HG02610 (cell line): ENCODE results near the gene REG4.
"Not testable (repeated sequence)": the region's sequence is repeated elsewhere in the genome, so short reads cannot be mapped to it uniquely, and the experiment has no call there.

ENCODE experiments used
- ATAC-seq: cut with Tn5 transposase; IDR thresholded peaks from one replicate; pipeline ENCODE4 v1.9.1; 2021; ENCODE audit warnings: mild to moderate bottlenecking, moderate library complexity; ENCODE audit not compliant: unreplicated experiment

Gene REG4

GRCh38 chr1:119808972-119809550 is 2.2 kb downstream of the REG4 start:
- ATAC-seq = peak; percentile 83

DNA sequence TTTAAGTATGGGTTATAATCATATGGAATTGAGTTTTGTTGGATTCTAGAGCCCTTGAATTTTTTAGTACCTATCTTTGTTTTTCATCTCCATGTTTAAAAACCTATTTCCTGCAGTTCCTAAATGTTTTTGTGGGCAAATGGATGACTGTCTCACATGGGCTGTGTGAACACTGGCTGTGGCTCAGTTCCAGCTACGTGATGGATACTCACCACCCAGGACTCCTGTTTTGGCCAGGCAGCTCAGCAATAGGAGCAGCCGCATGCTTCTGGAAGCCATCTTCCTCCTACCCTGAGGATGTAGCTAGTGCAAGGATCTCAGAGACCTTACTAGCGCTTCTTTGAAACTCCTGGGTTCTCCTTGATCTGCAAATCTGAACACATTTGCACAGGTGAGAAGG is 2.8 kb downstream of the REG4 start:
- no peak for ATAC-seq

DNA sequence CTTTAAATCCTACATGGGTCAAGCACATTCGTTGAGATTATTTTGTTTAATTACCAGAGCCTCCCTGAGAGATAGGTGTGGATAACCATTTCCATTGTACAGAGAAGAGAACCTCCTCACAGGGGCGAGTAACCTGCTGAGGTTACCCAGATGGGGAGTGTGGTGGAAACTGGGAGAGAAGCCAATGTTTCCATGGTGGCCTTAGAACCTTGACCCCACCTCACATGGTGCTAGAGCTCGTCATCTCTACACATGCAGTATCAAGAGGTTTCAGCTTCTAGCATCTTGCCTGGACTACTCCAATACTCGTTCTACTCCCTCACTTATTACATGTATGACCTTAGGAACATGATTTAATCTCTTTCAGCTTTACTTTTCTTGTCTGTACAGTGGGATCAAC is 4.8 kb downstream of the REG4 start:
- no peak for ATAC-seq

DNA sequence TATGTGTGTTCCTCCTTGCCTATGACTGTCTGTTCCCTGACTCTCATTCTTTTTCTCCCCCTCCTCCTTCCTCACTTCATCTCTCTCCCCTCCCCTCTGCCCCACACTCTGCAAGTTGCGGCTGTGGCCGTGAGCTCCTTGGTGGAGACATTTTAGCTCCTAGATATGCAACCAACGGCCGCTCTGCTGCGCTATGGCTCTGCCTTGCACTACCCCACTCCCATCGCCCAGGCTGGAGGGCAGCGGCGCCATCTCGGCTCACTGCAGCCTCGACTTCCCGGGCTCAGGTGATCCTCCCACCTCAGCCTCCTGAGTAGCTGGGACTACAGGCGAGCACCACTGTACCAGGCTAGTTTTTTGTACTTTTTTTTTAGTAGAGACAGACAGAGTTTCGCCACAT is 5.5 kb downstream of the REG4 start:
- no peak for ATAC-seq

DNA sequence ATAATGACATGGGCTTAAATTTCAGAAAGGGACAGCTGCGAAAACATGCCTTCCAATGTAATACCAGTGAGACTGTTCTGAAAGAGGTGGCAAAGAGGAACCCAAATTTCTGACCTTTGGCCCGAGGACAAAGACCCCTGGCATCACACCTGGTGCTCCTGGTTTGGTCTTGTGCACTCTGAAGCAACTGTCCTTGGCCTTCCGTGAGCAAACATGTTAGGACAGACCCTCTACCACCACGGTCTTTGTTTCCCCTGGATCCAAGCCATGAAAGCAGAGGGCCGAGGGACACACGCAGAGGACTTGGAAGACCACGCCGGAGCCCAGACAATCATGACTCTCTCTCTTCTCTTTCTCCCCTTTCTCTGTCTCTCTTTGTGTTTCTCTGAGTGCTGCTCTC is 6.0 kb downstream of the REG4 start:
- no peak for ATAC-seq

DNA sequence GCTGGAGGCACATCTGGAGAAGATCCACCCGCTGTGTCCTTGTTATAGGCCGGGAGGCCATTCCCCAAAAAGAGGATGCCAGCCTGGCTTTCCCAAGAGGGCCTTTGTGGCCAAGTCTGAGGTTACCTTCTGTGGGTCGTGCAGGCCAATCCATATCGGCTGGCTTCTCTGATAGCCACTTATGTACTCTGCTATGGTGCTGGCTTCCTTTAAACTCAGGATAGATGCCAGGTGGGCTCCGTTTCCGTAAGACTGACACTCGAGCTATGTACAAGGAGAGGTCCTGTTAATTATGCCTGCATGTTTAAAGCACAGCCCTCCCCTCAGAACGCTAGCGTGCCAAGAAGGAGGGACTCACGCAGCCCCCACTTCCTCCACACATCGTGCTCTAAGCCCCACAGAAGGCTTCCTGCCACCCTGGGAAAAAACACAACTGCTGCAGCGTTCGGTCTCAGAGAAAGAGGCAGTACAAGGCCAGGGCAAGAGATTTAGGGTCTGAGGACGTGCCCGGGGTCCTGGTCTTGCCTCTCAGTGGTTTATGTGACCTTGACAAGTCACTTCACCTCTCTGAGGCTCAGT is 11.6 kb downstream of the REG4 start:
- ATAC-seq = no peak

DNA sequence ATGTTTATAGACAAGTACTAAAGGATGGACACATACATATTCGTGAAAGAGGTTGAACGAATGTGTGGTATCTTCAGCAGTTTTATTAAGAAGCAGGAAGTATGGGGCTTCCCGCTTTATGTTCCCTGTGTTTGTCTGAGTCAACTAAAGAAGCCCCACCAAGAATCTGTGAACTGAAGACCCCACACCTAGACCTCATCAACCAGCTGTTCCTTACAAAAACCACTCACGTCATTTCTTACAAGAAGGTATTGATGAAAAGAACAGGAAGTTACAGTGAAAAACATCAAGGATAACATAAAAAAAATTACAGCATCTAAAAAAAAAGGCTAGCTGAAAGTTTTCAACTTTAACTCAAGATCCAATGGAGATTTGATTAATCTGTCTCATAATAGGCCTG is 12.3 kb downstream of the REG4 start:
- no peak for ATAC-seq

DNA sequence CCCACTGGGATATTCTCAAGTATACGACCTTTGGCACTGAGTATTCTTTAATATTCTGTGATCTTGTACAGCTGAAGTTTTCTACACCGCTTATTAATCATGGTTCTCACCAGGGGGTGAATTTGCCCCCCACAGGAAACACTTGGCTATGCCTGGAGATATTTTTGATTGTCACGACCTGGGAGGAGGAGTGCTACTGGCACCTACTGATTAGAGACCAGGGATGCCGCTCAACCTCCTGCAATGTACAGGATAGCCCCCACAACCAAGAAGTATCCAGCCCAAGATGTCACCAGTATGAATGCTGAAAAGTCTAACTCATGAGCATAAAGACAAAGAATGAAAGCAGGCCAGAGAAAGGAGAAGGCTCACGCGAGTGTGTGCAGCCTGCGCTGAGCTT is 13.7 kb downstream of the REG4 start:
- ATAC-seq = no peak

GRCh38 chr1:119797162-119797561 is 14.1 kb downstream of the REG4 start:
- ATAC-seq = no peak

DNA sequence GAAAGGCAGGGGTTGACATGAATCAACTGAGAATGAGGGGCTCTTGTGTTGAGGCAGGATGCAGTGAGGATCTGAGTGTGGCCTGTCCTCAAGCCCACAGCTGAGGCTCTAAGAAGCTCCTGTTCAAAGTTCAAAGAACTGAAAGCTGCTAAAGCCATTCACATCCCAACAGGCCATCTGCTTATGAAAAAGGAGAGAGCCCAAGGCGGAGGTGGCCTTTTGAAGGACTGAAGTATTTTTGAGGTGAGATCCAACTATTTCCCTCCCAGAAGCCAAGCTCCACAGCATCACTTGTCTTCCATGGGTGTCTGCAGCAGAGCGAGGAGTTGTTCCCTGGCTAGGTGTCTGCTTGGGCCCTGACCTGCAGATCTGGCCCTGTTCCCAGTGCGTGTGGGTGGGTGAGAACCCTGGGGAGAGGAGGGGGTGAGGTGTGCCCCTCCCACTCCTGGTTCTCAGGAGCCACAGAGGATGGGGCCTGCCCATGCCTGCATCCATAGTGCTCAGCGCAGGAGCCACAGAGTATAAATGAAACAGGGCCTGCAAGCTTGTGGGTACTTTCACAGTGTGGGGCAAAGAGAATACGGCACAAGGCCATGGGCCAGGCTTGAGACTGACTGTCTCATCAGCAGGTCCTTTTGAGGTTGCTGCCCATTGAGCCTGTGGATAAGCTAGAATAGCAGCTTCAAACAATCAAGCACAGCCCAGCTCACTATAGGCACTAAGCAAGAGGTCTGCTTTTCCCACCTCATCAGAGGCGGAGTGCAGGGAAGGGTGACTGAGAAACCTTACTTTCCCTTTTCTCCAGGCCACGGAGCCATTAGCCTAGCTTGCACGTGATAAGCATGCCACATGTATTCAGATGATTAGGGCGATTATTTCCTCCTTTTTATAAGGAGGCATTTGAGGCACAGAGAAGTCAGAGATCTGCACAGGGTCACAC is 15.7 kb downstream of the REG4 start:
- no peak for ATAC-seq

GRCh38 chr1:119794876-119795240 is 16.4 kb downstream of the REG4 start:
- ATAC-seq = no peak

GRCh38 chr1:119794230-119794875 is 16.9 kb downstream of the REG4 start:
- ATAC-seq = no peak

- no peak for ATAC-seq
Observed at GRCh38 chr1:119791377-119791776, 19.9 kb downstream of the REG4 start.

DNA sequence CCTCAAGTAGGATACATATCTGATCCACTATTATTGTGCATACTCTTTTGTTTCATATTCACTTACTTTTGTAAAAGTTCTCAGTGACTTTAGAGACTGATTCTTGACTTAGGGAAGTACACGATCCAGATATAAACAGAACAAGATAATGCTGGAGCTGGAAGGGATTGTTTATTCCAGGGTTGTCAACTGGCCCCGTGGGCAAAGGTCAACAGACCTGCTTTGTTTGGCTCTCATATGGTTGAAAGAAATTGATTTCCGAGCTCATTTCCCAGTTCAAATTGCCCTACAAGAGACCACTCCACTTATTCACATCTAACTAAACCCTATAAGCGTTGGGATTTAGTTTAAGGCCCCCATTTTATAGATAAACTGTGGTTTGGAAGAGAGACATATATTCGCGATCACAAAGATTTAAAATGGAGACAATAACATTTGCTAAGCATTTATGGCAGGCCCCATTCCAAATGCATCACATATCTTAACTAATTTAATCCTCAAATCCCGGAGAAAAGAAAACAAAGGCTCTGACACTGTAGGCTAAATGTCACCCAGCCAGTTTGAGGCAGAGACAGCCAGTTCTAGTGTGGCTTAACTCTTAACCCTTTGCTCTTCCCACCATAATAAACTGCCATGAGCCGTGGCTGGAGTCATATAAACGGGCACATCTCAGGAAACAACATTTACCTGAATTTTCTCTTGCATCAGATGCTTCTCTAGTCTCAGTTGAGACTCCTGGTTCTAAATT is 20.6 kb downstream of the REG4 start:
- ATAC-seq = no peak

DNA sequence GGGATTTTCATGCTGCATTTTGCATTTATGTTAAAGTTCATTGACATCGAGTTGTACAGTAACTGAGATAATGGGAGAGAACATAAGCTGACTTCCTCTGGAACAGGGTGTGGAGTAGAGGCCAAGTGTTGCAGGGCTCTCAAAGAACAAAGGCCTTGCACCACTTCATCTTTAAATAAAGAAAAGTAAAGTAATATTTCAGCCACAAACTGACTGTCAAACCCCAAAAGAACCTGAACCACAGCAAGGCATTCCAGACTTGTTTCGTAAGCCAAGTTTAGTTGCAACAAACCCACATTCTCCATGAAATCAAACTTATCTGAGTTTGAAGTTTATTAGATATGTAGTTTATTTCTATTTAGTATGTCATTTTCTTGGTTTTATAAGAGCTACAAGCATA is 23.5 kb downstream of the REG4 start:
- no peak for ATAC-seq

GRCh38 chr1:119786473-119787050 is 24.7 kb downstream of the REG4 start:
- ATAC-seq = not testable (repeated sequence)

DNA sequence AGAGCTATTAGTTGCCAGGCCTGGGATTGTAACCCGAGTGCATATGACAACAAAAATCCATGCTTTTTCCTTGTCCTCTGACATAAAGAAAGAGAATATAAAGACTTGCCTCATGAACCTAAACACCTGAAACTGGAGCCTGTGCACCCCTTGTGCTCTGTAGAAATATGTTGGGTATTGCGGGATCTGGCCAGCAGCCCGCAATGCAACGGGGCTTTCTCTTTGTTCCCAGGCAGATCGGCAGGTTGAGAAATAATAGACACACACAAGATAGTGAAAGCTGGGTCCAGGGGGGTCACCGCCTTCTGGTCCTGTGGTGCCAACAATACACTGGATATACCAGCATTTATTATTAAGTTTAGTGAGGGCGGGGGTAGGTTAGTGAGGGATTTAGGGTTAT is 25.2 kb downstream of the REG4 start:
- ATAC-seq = not testable (repeated sequence)

- ATAC-seq = no peak
Observed at GRCh38 chr1:119784191-119784781, 27.0 kb downstream of the REG4 start.

- no peak for ATAC-seq
Observed at GRCh38 chr1:119783354-119784185, 27.7 kb downstream of the REG4 start.
